ENCODE measurements around the gene GJB5.
A peak's percentile ranks its signal among the peaks of the same experiment; 100 is the strongest.

Gene GJB5

DNA sequence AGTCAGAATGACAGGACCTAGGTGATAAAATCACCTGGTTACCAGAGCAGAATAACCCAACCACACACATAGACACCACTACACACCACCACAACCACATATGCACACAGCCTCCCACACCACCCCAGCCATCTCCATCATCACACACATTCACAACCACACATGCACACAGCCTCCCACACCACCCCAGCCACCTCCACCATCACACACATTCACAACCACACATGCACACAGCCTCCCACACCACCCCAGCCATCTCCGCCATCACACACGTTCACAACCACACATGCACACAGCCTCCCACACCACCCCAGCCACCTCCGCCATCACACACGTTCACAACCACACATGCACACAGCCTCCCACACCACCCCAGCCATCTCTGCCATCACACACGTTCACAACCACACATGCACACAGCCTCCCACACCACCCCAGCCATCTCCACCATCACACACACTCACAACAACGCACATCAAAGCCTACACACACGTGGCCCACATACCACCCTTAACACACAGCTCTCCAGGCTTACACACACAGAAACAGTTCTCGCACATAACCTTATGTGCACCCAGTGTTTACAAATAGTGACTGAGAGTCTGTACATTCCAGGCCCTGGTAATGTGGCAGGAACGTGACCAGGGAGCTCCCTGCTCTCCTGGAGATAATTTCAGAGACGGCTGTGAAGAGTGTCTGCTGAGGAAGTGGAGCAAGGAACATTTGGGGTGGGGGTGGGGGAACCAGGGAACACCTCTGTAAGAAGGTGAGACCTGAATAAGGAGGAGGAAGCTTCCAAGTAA lies 22.9 kb downstream of the GJB5 start:
- DNase-seq, result no peak

DNA sequence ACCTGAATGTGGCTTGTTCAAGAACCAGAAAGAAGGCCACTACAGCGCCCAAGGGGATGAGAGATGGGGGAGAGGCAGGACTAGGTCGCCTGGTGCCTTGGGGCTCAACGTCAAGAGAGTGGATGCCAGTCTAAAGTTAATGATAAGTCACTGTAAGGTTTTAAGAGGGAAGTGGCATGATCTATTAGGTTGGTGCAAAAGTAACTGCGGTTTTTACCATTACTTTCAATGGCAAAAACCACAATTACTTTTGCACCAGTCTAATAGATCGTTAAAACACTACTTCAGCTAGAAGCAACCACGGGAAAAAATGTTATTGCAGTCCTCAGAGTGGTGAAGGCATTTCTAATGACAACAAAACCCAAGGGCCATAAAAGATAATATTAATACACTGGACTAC lies 23.5 kb downstream of the GJB5 start:
- no peak for DNase-seq

DNA sequence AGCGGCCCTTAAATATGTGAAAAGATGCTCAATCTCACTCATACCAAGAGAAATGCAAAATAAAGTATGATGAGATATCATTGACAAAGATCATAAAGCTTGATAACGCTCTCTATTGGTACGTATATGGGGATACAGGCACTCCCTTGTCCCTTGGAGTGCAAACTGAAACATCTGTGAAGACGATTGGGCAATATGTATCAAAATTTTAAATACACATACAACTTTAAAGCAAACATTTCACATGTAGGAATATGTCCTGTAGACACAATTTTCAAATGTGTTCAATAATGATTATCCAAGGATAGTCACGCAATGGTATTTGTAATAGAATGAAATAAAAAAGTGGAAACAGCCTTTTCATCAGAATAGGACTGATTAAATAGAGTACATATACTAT lies 24.2 kb downstream of the GJB5 start:
- DNase-seq, result no peak

DNA sequence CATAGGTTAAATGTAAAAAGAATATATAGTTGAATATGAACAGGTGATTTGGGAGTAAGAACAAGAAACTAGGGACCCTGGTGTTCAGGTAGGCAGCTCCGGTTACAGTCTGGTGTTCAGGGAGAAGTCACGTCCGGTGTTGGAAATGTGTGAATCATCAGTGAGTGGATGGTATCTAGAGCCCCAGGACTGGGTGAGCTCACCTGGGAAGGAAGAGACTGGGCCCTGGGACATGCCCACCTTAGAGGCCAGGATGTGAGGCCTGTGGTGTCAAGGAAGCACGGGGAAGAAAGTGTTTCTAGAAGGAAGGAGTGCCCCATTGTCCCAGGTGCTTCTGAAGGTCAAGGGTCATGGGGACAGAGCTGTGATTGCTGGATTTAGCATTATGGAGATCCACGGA lies 24.7 kb downstream of the GJB5 start:
- DNase-seq, result no peak

DNA sequence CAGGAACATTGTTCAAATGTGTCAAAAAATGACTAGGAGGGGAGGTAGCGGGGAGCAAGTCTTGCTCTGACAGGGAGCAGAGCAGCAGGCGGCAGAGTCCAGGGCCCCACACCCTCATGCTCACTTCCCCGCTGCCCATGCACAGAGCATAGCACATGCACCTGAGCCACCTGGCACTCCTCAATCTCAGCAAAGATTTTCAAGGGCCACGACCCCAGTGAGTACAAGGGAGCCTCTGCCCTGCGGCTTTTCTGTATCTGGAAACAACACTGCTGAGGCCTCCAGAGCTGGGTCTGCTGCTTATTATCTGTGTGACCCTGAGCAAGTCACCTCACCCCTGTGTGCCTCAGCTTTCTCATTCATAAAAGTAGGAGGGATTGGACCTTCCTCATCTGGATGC lies 25.1 kb downstream of the GJB5 start:
- no peak for DNase-seq

DNA sequence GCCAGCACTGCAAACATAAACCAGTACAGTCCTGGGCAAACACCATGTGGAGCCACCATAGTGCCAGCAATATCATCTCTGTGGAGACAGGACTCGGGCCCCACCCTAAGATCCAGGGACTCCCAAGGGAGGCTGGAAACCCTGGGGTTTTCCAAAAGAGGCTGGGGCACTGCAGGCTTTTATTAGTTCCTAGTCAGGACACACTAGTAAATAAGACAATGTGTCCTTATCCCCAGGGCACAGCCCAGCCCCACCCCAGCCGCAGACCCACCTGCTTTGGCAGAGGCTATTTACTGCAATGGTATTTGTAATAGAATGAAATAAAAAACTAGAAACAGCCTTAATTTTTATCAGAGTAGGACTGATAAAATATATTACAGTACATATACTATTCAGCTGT lies 25.7 kb downstream of the GJB5 start:
- DNase-seq, result no peak

DNA sequence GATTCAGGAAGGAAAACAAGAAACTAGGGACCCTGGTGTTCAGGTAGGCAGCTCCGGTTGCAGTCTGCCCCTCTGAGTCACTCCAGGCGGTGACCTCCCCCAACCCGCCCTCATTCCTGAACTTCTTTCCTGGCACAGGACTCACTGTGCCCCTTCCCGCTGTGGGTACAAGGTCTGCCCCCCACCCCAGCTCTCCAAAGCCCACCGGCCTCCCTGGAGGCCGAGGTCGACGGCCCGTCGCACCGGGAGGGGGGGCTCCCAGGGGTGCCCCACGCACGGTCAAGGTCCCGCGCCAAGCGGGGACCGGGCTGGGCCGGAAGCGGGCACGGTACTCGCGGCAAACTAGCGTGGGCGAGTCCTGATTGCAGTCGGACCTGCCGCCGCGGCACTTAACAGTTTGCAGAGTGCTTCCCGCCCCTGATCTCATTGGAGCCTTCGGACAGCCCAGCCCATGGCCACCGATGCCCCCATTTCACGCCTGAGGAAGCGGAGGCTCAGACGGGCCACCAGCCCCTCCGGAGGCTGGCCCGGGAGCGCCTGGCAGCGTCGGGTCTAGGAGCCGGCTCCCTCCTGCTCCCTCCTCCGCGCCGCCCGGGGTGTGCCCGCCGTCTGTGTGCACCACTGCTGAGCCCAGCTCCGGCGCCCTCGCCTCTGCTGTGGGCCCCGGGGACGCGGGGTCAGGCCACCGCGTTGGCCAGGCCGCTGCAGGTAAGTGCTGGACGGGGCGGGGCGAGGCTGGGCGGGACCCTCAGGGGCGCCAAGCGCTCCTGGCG lies 26.4 kb downstream of the GJB5 start, which contains the start of gene GJB3:
GJB3 (plus strand) TSS at position 144 of the 773 bp plus-strand sequence. CDS start 3,549 bp downstream, outside the sequence.
- no peak for DNase-seq

DNA sequence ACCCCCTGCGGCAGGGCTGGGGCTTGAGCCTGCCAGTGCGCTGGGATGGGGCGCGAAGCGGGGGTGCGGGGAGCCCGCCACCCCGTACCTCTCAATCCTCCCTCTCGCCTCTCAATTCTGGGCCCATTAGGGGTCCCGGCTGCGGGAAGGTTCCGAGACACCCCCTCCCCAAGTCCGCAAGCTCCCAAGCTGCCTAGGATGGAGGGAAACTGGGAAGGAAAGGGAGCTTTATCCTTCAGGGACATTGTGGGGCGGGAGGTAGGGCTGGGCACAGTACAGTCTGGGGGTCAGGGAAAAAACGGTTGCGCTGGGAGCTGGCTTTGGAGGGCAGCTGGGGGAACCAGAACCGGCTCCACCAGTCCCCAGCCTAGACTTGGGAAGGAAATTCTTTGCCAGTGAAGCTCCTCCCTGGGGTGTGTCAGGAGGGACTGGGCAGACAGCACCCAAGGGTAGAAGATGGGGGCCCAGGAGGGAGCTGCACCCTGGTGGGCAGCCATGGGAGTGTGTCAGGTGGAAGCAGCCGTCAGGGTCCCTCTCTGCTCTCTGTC lies 27.1 kb downstream of the GJB5 start:
- DNase-seq, result no peak

DNA sequence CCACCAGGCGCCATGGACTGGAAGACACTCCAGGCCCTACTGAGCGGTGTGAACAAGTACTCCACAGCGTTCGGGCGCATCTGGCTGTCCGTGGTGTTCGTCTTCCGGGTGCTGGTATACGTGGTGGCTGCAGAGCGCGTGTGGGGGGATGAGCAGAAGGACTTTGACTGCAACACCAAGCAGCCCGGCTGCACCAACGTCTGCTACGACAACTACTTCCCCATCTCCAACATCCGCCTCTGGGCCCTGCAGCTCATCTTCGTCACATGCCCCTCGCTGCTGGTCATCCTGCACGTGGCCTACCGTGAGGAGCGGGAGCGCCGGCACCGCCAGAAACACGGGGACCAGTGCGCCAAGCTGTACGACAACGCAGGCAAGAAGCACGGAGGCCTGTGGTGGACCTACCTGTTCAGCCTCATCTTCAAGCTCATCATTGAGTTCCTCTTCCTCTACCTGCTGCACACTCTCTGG lies 29.9 kb downstream of the GJB5 start:
- DNase-seq, result no peak

DNA sequence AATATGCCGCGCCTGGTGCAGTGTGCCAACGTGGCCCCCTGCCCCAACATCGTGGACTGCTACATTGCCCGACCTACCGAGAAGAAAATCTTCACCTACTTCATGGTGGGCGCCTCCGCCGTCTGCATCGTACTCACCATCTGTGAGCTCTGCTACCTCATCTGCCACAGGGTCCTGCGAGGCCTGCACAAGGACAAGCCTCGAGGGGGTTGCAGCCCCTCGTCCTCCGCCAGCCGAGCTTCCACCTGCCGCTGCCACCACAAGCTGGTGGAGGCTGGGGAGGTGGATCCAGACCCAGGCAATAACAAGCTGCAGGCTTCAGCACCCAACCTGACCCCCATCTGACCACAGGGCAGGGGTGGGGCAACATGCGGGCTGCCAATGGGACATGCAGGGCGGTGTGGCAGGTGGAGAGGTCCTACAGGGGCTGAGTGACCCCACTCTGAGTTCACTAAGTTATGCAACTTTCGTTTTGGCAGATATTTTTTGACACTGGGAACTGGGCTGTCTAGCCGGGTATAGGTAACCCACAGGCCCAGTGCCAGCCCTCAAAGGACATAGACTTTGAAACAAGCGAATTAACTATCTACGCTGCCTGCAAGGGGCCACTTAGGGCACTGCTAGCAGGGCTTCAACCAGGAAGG lies 30.5 kb downstream of the GJB5 start:
- no peak for DNase-seq

DNA sequence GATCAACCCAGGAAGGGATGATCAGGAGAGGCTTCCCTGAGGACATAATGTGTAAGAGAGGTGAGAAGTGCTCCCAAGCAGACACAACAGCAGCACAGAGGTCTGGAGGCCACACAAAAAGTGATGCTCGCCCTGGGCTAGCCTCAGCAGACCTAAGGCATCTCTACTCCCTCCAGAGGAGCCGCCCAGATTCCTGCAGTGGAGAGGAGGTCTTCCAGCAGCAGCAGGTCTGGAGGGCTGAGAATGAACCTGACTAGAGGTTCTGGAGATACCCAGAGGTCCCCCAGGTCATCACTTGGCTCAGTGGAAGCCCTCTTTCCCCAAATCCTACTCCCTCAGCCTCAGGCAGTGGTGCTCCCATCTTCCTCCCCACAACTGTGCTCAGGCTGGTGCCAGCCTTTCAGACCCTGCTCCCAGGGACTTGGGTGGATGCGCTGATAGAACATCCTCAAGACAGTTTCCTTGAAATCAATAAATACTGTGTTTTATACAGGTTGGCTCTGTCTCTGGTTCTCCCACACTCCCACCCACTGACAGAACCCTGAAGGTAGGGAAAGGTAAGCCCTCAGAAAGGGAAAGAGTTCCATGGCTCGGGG lies 31.1 kb downstream of the GJB5 start:
- DNase-seq, result no peak

DNA sequence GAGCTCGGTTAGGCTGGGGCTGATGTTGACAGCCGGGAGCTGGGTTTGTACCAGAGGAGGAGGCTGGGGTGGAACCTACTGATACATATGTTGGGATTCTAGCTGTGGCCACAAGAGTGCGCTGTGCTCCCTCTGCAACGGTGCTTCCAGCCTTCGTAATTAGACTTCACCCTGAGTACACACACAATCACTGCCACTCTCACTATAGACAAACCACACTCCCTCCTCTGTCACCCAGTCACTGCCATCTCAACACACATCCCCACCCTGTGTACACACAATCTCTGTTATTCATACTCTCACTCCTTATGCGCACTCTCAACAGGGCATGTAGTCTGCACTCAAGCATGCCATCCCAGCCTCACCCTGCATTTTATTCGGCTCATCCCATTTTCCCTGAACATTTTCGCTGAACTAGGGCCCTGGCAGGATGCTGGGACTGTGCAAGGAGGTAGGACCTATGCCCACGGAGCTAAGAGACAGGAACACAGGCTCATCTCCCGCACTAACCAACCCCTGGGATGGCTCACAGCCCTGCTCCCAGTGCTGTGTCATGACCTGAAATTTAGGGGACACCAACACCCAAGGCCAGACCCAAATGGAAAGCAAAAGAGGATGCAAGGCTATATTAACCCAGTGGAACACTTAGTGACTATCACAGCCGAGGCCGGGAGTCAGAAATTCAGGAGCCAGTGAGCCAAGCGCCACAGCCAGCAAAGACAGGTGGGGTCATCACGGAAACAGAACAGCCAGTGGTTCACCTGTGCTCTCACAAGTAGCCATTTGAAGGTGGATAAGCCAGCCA lies 31.9 kb downstream of the GJB5 start:
- DNase-seq, result peak; percentile 32

DNA sequence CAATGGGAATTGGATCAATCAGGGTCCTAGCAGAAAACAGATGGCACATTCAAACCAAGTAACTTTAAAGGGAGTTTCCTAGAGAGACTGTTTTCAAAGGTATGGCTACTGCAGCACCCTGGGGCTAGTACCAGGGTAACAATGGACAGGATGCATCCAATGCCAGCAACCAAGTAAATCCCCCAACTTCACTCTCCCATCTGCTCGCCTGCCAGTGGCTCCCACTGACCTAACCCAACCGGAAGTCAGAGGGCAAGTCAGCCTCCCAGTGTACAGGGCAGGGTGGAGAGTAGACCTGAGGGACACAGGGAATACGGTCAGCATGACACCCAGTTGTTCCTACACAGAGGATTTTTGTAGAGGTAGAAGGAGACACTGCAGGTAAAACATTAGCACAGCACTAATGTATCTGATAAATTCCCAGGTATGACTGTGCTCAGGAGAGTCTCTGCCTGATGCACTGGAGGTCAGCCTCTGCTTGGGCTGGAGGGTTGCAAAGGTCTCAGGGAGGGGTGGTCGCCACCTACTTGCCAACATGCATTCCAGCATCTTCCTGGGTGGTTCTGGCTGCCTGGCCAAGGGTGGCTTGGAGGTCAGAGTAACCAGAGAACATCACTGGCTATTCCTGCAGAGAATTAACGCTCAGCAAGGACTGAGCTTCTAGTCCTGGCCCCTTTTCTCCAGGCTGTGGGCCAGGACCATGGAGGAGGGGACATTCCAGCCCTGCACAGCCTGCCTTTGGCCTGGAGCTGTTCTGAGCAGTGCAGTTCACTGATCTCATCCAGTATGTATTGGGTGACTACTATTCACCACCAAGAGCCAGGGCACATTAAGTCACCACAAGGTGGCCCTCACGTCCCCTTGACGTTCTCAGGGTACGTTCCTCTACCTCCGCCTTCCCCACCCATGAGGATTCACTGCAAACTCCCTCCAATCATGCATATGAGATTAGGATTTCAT lies 32.9 kb downstream of the GJB5 start:
- no peak for DNase-seq

DNA sequence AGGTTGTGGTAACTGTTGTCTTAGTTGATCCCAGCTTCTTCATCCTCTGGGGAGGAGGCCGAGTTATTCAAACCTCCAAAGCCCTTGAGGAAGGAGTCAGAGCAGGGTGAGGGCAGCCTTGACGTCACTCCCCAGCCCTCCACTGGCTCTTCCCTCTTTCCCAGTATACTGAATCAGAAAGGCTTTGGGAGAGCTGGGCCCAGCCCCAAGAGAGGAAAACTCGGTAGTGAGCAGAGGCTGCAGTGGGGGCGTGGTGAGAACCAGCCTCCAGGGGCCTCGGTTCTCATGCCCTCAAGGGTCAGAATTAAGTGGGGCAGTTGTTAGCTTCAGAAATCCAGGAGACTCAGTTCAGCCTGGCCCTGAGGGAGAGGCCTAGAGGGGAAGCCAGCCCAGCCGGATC lies 36.1 kb downstream of the GJB5 start:
- DNase-seq, result no peak

DNA sequence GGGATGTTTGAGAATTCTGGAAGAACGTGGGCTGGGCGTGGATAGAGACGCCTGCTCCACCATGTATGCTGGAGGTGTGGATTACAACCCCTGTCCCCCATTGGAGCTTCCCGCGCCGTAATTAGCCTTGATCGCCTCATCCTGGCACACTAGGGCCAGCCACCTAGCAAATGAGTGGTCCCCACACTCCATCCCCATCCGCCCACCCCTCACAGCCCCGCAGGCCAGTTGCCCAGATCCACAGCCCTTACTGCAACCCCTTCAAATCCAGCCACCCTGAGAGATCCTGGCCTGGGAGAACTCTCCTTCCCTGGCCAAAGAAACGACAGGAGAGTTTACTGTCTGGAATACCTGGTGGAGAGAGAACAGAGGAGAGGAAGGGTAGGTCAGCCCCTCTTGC lies 37.6 kb downstream of the GJB5 start:
- DNase-seq, result no peak

DNA sequence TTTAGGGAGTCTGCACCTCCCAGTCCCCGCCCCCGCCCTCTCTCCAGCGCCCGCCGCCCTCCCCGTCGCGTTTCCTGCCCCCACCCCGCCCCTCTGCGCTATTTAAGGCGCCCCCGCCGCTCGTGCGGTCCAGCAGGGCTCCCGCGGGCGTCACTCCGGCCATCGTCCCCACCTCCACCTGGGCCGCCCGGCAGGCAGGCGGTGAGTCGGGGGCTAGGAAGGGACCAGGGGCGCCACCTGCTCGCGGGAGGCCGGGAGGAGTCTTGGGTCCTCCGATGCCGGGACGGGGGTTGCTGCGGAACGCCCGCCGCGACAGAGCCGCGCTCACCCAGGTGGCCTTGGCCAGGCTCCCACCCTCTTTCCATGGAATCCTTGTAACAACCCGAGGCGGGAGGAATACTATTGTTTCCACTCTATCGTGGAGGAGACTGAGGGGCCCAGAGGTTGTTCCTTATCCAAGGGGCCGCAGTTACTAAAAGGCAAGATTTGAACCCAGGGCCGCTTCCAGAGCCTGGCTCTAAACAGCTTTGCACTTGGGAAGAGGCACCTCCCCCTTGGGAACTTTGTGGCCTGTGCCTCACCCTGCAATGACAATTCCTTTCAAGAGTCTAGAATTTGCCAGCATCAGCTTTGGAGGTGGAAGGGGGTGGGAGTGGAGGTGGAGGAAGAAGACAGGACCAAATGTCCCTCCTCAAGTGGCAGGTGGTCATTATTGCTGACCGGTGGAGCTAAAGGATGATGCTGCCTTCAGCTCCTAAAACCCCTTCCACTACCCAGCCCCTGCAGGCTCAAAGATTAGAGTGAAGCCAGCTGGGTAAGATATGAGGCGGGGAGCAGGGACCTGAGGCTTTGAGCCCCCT lies 38.3 kb downstream of the GJB5 start, which contains the start of gene GJA4:
GJA4 (plus strand) TSS at position 132 of the 860 bp plus-strand sequence. CDS start 1,215 bp downstream, outside the sequence.
- no peak for DNase-seq

DNA sequence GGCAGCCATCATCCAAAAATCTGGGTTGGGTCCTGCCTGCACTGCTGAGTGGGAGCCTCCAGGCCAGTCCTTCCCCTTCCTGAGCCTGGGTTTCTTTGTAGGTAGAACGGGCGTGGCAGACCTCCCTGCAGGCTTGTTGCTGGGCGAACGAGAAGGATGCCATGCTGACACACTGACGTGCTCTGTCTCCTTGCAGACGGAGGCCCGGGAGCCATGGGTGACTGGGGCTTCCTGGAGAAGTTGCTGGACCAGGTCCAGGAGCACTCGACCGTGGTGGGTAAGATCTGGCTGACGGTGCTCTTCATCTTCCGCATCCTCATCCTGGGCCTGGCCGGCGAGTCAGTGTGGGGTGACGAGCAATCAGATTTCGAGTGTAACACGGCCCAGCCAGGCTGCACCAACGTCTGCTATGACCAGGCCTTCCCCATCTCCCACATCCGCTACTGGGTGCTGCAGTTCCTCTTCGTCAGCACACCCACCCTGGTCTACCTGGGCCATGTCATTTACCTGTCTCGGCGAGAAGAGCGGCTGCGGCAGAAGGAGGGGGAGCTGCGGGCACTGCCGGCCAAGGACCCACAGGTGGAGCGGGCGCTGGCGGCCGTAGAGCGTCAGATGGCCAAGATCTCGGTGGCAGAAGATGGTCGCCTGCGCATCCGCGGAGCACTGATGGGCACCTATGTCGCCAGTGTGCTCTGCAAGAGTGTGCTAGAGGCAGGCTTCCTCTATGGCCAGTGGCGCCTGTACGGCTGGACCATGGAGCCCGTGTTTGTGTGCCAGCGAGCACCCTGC lies 39.3 kb downstream of the GJB5 start:
- DNase-seq, result no peak

DNA sequence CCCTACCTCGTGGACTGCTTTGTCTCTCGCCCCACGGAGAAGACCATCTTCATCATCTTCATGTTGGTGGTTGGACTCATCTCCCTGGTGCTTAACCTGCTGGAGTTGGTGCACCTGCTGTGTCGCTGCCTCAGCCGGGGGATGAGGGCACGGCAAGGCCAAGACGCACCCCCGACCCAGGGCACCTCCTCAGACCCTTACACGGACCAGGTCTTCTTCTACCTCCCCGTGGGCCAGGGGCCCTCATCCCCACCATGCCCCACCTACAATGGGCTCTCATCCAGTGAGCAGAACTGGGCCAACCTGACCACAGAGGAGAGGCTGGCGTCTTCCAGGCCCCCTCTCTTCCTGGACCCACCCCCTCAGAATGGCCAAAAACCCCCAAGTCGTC lies 39.9 kb downstream of the GJB5 start:
- DNase-seq, result no peak

DNA sequence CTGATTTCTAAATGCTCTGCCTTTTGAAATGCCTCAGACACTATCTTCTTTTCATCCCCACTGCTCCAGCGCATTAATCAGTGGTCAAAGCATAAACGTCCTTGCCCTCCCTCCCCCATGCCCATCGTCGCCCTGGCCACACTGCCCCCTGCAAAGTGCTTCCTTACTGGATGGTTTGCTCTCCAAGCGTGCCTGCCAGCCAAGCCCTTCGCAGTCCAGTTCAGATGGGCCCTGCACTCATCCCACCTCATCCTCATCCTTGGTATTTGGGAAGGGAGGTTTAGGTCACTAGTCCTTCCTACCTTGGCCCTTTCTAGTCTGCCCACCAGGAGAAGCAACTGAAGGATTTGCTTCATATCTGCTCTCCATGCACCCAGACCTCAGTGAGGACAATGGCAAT lies 41.1 kb downstream of the GJB5 start:
- no peak for DNase-seq

Data from DMS79 (cell line).